HEK293 (cell line): ENCODE measurements around the gene FILIP1.
A peak's percentile ranks its signal among the peaks of the same experiment; 100 is the strongest.

ENCODE experiments used
- CTCF ChIA-PET: fragments of 350-600 bp; formaldehyde crosslinking; extraction: SDS; loops from one replicate; lab custom pipeline; 2021; ENCODE audit warnings: antibody characterized with exemption; lab: Yijun Ruan, JAX
- POLR2A ChIA-PET: fragments of 300-600 bp; formaldehyde crosslinking; extraction: SDS; loops from one replicate; lab custom pipeline; 2020; ENCODE audit warnings: antibody characterized with exemption, inconsistent platforms; lab: Yijun Ruan, JAX
- H3K27ac ChIP-seq: fragments of 200-500 bp; sonication (Bioruptor generic); 2 replicates; pipeline ENCODE4 v1.5.1; 2014; ENCODE audit warnings: low read depth, low read length, control low read depth, inconsistent platforms; ENCODE audit errors: extremely low read depth
- H3K36me3 ChIP-seq, 2 experiments: fragments of 200-500 bp in 1 of 2; sonication (Bioruptor generic) in 1 of 2; 1 replicate in 1 of 2; 2 replicates in 1 of 2; pipeline ENCODE4 v1.5.1; 2014 to 2017; ENCODE audit warnings: inconsistent platforms in 2 of 2, low read length in 2 of 2; ENCODE audit not compliant: control insufficient read depth in 2 of 2, insufficient read depth in 1 of 2
- H3K4me1 ChIP-seq: fragments of 200-500 bp; sonication (Bioruptor generic); 2 replicates; pipeline ENCODE4 v1.5.1; 2014; ENCODE audit warnings: mild to moderate bottlenecking, low read length, inconsistent platforms; ENCODE audit not compliant: control insufficient read depth, insufficient read depth
- H3K4me3 ChIP-seq: 2 replicates; pipeline ENCODE4 v1.5.1; 2011; ENCODE audit warnings: low read depth, mild to moderate bottlenecking, control low read depth, low read length, moderate library complexity
- H3K9me3 ChIP-seq: fragments of 200-500 bp; sonication (Bioruptor generic); 2 replicates; pipeline ENCODE4 v1.5.1; 2014; ENCODE audit warnings: low read depth, low read length, inconsistent platforms; ENCODE audit not compliant: control insufficient read depth, insufficient read depth
- BCL11B ChIP-seq: fragments of 450-650 bp; formaldehyde crosslinking; IDR thresholded peaks from 2 replicates; pipeline ENCODE4 v1.5.1; 2016; ENCODE audit warnings: low read depth, missing biosample characterization, missing genetic modification characterization
- ZNF10 ChIP-seq: fragments of 450-650 bp; formaldehyde crosslinking; IDR thresholded peaks from 2 replicates; pipeline ENCODE4 v1.5.1; 2017; ENCODE audit warnings: missing biosample characterization, missing genetic modification characterization
- ZNF121 ChIP-seq: fragments of 450-650 bp; formaldehyde crosslinking; IDR thresholded peaks from 2 replicates; pipeline ENCODE4 v1.5.1; 2016; ENCODE audit warnings: missing biosample characterization, missing genetic modification characterization
- ZNF155 ChIP-seq: fragments of 450-650 bp; formaldehyde crosslinking; IDR thresholded peaks from 2 replicates; pipeline ENCODE4 v1.5.1; 2016; ENCODE audit warnings: missing biosample characterization, missing genetic modification characterization
- ZNF157 ChIP-seq: fragments of 450-650 bp; formaldehyde crosslinking; IDR thresholded peaks from 2 replicates; pipeline ENCODE4 v1.5.1; 2016; ENCODE audit warnings: missing biosample characterization, missing genetic modification characterization
- ZNF2 ChIP-seq: fragments of 450-650 bp; formaldehyde crosslinking; IDR thresholded peaks from 2 replicates; pipeline ENCODE4 v1.5.1; 2016; ENCODE audit warnings: missing biosample characterization, missing genetic modification characterization
- ZNF677 ChIP-seq: fragments of 450-650 bp; IDR thresholded peaks from 2 replicates; pipeline ENCODE4 v1.5.0; 2018; ENCODE audit warnings: missing biosample characterization, mild to moderate bottlenecking, missing genetic modification characterization, moderate library complexity
- ZNF843 ChIP-seq: fragments of 450-650 bp; formaldehyde crosslinking; IDR thresholded peaks from 2 replicates; pipeline ENCODE4 v1.5.1; 2016; ENCODE audit warnings: missing biosample characterization, missing genetic modification characterization
- TF ChIP-seq, protein P1 (sequence below): fragments of 450-650 bp; formaldehyde crosslinking; IDR thresholded peaks from 2 replicates; pipeline ENCODE4 v1.5.1; 2016; ENCODE audit warnings: missing biosample characterization, missing genetic modification characterization
- TF ChIP-seq, protein P2 (sequence below): fragments of 450-650 bp; formaldehyde crosslinking; IDR thresholded peaks from 2 replicates; pipeline ENCODE4 v1.5.1; 2016; ENCODE audit warnings: missing biosample characterization, missing genetic modification characterization
- TF ChIP-seq, protein P3 (sequence below): fragments of 450-650 bp; formaldehyde crosslinking; optimal IDR thresholded peaks from 2 replicates; pipeline ENCODE3; 2016; ENCODE audit warnings: missing biosample characterization, mild to moderate bottlenecking, missing genetic modification characterization
- TF ChIP-seq, protein P4 (sequence below): fragments of 450-650 bp; IDR thresholded peaks from 2 replicates; pipeline ENCODE4 v1.5.1; 2018; ENCODE audit warnings: missing biosample characterization, mild to moderate bottlenecking, missing genetic modification characterization
- TF ChIP-seq, protein P5 (sequence below): fragments of 450-650 bp; formaldehyde crosslinking; IDR thresholded peaks from 2 replicates; pipeline ENCODE4 v1.5.1; 2016; ENCODE audit warnings: missing biosample characterization, missing genetic modification characterization
- TF ChIP-seq, protein P6 (sequence below): sonication (generic); formaldehyde crosslinking; IDR thresholded peaks from 2 replicates; pipeline ENCODE4 v1.8.1; 2022; ENCODE audit warnings: mild to moderate bottlenecking, moderate library complexity, missing genetic modification reagents

The FILIP1 gene

DNA sequence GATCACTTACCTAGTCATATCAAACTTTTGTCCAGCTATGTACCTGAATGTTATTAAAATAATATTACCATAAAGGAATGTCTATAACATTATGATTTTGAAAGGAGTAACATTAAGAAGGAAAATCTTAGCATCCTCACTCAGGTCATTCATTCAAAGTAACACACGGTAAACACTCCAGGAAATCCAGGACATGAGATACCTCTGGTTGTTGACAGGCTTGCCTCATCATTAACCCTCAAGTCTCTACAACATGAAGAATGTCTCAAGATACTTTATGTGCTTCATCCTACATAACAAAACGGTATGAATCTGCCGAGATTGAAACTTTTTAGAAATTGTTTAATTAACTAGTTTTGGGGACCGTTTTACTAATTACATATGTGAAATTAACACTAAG is 690 bp upstream of the FILIP1 start (continued):
- TF ChIP-seq, protein P1, sequence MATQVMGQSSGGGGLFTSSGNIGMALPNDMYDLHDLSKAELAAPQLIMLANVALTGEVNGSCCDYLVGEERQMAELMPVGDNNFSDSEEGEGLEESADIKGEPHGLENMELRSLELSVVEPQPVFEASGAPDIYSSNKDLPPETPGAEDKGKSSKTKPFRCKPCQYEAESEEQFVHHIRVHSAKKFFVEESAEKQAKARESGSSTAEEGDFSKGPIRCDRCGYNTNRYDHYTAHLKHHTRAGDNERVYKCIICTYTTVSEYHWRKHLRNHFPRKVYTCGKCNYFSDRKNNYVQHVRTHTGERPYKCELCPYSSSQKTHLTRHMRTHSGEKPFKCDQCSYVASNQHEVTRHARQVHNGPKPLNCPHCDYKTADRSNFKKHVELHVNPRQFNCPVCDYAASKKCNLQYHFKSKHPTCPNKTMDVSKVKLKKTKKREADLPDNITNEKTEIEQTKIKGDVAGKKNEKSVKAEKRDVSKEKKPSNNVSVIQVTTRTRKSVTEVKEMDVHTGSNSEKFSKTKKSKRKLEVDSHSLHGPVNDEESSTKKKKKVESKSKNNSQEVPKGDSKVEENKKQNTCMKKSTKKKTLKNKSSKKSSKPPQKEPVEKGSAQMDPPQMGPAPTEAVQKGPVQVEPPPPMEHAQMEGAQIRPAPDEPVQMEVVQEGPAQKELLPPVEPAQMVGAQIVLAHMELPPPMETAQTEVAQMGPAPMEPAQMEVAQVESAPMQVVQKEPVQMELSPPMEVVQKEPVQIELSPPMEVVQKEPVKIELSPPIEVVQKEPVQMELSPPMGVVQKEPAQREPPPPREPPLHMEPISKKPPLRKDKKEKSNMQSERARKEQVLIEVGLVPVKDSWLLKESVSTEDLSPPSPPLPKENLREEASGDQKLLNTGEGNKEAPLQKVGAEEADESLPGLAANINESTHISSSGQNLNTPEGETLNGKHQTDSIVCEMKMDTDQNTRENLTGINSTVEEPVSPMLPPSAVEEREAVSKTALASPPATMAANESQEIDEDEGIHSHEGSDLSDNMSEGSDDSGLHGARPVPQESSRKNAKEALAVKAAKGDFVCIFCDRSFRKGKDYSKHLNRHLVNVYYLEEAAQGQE = no peak
- no peak for TF ChIP-seq ZNF843 (tag by site-specific recombination)
- TF ChIP-seq, all 188 proteins: peak for 0

DNA sequence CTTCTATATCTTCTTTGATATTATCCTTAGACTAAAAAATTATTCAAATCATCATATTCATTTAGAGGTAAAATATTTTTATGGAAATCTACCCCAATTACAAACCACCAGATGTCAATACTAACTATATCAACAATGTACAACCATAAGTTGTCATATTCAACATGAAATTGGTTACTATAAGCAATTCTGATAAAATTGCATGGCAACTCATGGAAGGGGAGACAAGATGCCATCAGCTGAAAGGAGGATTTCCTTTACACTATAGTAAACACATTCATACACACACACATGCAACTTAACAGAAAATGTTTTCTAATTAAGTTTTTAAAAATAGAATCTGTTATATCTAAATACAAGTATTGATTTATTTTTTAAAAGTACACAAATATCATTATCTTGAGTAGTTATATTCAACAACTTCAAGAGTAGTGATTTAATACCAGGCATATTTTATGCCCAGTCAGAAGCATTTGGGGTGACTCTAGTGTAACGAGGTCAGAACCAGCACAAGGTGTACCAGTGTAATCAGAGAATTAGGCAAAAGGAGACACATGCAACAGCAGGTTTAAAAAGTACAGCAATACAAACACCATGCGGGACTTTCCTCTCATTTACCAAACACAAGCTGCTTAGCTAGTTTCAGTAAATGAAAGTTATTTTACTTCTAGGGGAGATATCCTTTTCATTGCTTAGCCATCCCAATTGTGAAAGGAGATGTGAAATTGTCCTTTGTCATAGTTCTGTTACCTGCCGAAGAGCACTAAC is 1.0 kb downstream of the FILIP1 start:
- ChIA-PET POLR2A (interaction anchor here (0.9 to 1.7 kb wide), 3 partner anchors 32 to 110 kb away, joined by 4 to 5 read pairs (median 4); partner anchors contain the start of gene SENP6), CTCF (interaction anchor here (0.6 to 1.9 kb wide), 8 partner anchors 11 to 287 kb away, joined by 3 to 6 read pairs (median 4); partner anchors contain the start of gene COL12A1)

DNA sequence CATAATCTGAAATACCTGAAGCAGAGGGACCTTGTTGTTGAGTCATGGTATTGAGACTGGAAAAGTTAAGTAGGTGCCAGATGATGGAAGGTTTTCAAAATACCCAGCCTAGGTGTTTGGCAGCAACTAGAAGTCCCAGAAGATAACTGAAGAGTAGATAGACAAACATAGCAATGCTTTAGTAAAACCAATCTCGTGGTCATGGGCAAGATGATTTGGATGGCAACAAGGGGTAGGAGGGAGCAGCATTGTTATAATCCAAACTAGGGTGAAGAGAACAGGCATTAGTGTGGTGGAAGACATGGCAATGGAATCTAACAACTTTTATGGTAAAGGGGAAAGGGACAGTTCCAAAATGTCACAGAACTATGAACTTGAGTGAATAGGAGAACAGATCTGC is 2.3 kb downstream of the FILIP1 start:
- ChIA-PET CTCF (interaction anchor here (1.1 kb wide), 1 partner anchor 122 kb away, joined by 4 read pairs; no protein-coding TSS in a partner anchor), POLR2A (no interaction called here)
- no peak for TF ChIP-seq ZNF157
- TF ChIP-seq, protein P2, sequence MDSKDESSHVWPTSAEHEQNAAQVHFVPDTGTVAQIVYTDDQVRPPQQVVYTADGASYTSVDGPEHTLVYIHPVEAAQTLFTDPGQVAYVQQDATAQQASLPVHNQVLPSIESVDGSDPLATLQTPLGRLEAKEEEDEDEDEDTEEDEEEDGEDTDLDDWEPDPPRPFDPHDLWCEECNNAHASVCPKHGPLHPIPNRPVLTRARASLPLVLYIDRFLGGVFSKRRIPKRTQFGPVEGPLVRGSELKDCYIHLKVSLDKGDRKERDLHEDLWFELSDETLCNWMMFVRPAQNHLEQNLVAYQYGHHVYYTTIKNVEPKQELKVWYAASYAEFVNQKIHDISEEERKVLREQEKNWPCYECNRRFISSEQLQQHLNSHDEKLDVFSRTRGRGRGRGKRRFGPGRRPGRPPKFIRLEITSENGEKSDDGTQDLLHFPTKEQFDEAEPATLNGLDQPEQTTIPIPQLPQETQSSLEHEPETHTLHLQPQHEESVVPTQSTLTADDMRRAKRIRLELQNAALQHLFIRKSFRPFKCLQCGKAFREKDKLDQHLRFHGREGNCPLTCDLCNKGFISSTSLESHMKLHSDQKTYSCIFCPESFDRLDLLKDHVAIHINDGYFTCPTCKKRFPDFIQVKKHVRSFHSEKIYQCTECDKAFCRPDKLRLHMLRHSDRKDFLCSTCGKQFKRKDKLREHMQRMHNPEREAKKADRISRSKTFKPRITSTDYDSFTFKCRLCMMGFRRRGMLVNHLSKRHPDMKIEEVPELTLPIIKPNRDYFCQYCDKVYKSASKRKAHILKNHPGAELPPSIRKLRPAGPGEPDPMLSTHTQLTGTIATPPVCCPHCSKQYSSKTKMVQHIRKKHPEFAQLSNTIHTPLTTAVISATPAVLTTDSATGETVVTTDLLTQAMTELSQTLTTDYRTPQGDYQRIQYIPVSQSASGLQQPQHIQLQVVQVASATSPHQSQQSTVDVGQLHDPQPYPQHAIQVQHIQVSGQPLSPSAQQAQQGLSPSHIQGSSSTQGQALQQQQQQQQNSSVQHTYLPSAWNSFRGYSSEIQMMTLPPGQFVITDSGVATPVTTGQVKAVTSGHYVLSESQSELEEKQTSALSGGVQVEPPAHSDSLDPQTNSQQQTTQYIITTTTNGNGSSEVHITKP (tag by site-specific recombination) = 0 out of 2 replicates have a peak, but pooled peaks have one; percentile 30
- H3K27ac ChIP-seq = no peak overlapping the region
- H3K4me3 ChIP-seq = no peak overlapping the region
- H3K4me1 ChIP-seq = peaks cover 19% of the 10 kb centered on the region; the same call in 1 of the 2 replicates
- H3K36me3 ChIP-seq = no peaks in the 10 kb centered on the region
- no peaks in the 10 kb centered on the region for H3K9me3 ChIP-seq

More for the DNA sequence above, 1.0 kb downstream of the FILIP1 start:
- no peaks in the 10 kb centered on the region for H3K9me3 ChIP-seq
- H3K4me1 ChIP-seq = peaks cover 19% of the 10 kb centered on the region; the same call in 1 of the 2 replicates
- H3K36me3 ChIP-seq = no peaks in the 10 kb centered on the region
- no peak overlapping the region for H3K4me3 ChIP-seq
- TF ChIP-seq ZNF677 (no peak), ZNF10 (tag by site-specific recombination) (no peak)
- TF ChIP-seq, protein P3, sequence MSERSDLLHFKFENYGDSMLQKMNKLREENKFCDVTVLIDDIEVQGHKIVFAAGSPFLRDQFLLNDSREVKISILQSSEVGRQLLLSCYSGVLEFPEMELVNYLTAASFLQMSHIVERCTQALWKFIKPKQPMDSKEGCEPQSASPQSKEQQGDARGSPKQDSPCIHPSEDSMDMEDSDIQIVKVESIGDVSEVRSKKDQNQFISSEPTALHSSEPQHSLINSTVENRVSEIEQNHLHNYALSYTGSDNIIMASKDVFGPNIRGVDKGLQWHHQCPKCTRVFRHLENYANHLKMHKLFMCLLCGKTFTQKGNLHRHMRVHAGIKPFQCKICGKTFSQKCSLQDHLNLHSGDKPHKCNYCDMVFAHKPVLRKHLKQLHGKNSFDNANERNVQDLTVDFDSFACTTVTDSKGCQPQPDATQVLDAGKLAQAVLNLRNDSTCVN (tag by site-specific recombination) = no peak
- H3K27ac ChIP-seq = no peak overlapping the region

DNA sequence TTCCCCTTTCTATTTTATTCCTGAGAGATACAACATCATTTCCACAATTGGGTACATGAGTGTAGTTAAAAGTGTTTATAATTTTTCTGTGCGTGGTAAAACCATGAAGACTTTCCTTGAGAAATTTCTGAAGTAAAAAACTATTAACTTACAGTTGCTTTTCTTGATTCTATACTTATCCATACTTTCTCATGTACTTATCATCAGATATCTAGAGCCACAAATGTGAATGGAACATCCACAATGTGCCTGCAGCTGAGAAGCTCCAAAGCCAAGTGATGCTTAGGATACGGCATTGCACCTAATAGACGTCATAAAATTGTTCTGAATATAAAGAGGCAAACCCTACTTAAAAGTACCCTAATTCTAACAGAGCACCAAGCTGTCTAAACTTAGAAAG is 2.9 kb downstream of the FILIP1 start:
- Histone ChIP-seq H3K4me3 (no peak overlapping the region), H3K4me1 (peaks cover 19% of the 10 kb centered on the region; the same call in 1 of the 2 replicates), H3K36me3 (no peaks in the 10 kb centered on the region), H3K27ac (no peak overlapping the region), H3K9me3 (no peaks in the 10 kb centered on the region)
- CTCF ChIA-PET = interaction anchor here (1.1 kb wide), 1 partner anchor 121 kb away, joined by 4 read pairs; no protein-coding TSS in a partner anchor
- POLR2A ChIA-PET = no interaction called here
- TF ChIP-seq BCL11B (tag by site-specific recombination) (no peak), ZNF2 (no peak), ZNF121 (tag by site-specific recombination) (no peak), ZNF155 (tag by site-specific recombination) (no peak)
- TF ChIP-seq, protein P4, sequence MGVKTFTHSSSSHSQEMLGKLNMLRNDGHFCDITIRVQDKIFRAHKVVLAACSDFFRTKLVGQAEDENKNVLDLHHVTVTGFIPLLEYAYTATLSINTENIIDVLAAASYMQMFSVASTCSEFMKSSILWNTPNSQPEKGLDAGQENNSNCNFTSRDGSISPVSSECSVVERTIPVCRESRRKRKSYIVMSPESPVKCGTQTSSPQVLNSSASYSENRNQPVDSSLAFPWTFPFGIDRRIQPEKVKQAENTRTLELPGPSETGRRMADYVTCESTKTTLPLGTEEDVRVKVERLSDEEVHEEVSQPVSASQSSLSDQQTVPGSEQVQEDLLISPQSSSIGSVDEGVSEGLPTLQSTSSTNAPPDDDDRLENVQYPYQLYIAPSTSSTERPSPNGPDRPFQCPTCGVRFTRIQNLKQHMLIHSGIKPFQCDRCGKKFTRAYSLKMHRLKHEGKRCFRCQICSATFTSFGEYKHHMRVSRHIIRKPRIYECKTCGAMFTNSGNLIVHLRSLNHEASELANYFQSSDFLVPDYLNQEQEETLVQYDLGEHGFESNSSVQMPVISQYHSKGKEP (tag by site-specific recombination) = no peak
- TF ChIP-seq, protein P5, sequence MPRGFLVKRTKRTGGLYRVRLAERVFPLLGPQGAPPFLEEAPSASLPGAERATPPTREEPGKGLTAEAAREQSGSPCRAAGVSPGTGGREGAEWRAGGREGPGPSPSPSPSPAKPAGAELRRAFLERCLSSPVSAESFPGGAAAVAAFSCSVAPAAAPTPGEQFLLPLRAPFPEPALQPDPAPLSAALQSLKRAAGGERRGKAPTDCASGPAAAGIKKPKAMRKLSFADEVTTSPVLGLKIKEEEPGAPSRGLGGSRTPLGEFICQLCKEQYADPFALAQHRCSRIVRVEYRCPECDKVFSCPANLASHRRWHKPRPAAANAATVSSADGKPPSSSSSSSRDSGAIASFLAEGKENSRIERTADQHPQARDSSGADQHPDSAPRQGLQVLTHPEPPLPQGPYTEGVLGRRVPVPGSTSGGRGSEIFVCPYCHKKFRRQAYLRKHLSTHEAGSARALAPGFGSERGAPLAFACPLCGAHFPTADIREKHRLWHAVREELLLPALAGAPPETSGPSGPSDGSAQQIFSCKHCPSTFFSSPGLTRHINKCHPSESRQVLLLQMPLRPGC (tag by site-specific recombination) = no peak
- TF ChIP-seq, protein P6, sequence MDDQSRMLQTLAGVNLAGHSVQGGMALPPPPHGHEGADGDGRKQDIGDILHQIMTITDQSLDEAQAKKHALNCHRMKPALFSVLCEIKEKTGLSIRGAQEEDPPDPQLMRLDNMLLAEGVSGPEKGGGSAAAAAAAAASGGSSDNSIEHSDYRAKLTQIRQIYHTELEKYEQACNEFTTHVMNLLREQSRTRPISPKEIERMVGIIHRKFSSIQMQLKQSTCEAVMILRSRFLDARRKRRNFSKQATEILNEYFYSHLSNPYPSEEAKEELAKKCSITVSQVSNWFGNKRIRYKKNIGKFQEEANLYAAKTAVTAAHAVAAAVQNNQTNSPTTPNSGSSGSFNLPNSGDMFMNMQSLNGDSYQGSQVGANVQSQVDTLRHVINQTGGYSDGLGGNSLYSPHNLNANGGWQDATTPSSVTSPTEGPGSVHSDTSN (CRISPR knock-in tag) = no peak
